Endodermal cell (in vitro differentiated cells): Measurements from ENCODE around the gene IFI16. TPM values are rescaled to one million over a fixed set of nuclear protein-coding genes. Genes with fewer than 3 reads are reported as not detected.

Experiments
- DNase-seq: peaks from one replicate; pipeline ENCODE4 v3.0.0-alpha.2; 2017
- H3K27ac ChIP-seq: 2 replicates; pipeline ENCODE4 v1.5.1; 2013; ENCODE audit warnings: mild to moderate bottlenecking, low read depth, low read length, moderate library complexity
- H3K27me3 ChIP-seq: 2 replicates; pipeline ENCODE4 v1.6.1; 2013; ENCODE audit warnings: mild to moderate bottlenecking, low read length, moderate library complexity; ENCODE audit not compliant: insufficient read depth, control insufficient read depth, poor library complexity, severe bottlenecking
- H3K36me3 ChIP-seq: 2 replicates; pipeline ENCODE4 v1.7.0; 2013; ENCODE audit warnings: mild to moderate bottlenecking, low read length, moderate library complexity; ENCODE audit not compliant: control insufficient read depth, insufficient read depth
- H3K4me1 ChIP-seq: one replicate; pipeline ENCODE4 v1.7.0; 2013; ENCODE audit warnings: low read length; ENCODE audit not compliant: control insufficient read depth, insufficient read depth
- H3K4me3 ChIP-seq: 2 replicates; pipeline ENCODE4 v1.5.1; 2013; ENCODE audit warnings: mild to moderate bottlenecking, low read length, moderate library complexity
- H3K9ac ChIP-seq: 2 replicates; pipeline ENCODE4 v1.6.1; 2013; ENCODE audit warnings: mild to moderate bottlenecking, low read length, moderate library complexity; ENCODE audit not compliant: poor library complexity, severe bottlenecking; ENCODE audit errors: extremely low read depth
- H3K9me3 ChIP-seq: 2 replicates; pipeline ENCODE4 v1.6.1; 2013; ENCODE audit warnings: mild to moderate bottlenecking, low read length, moderate library complexity; ENCODE audit not compliant: control insufficient read depth
- H3K27ac Mint-ChIP-seq: 2 replicates; pipeline ENCODE4 v1.8.0; 2020; ENCODE audit warnings: mixed read lengths
- H3K27me3 Mint-ChIP-seq: 2 replicates; pipeline ENCODE4 v1.8.0; 2021; ENCODE audit warnings: mild to moderate bottlenecking, mixed read lengths; ENCODE audit not compliant: insufficient read depth
- H3K36me3 Mint-ChIP-seq: 2 replicates; pipeline ENCODE4 v1.8.0; 2020; ENCODE audit warnings: low read depth, mixed read lengths
- H3K4me1 Mint-ChIP-seq: 2 replicates; pipeline ENCODE4 v1.8.0; 2020; ENCODE audit warnings: mixed read lengths
- H3K4me3 Mint-ChIP-seq: 2 replicates; pipeline ENCODE4 v1.8.0; 2020; ENCODE audit warnings: mild to moderate bottlenecking, moderate library complexity, mixed read lengths
- H3K9me3 Mint-ChIP-seq: 2 replicates; pipeline ENCODE4 v1.8.0; 2020; ENCODE audit warnings: mild to moderate bottlenecking, mixed read lengths
- WGBS, 2 experiments: methylation state at CpG; one replicate each; pipeline versions ENCODE4 v1.1.5 to v1.1.7; 2013; ENCODE audit warnings: missing lambda C conversion rate in 2 of 2, mixed read lengths in 1 of 2; ENCODE audit not compliant: insufficient coverage in 1 of 2, insufficient read length in 1 of 2; 5-methylcytosine and 5-hydroxymethylcytosine counted together
- total RNA-seq, 2 donors: library from RNA; stranded (reverse); fragmentation: NEBNext Ultra II Directional in 1 of 2; extraction: Animal tissue kit (Norgen Biotek cat#: 25700) in 1 of 2; gene quantifications; 2 replicates in 1 of 2; 3 replicates in 1 of 2; pipeline ENCODE4 v1.2.1, GENCODE V29; 2021
- TF ChIP-seq, protein P1 (sequence below): fragments of 200-600 bp; sonication (generic); conservative IDR thresholded peaks from 2 replicates; pipeline ENCODE4 v1.5.0; 2021; ENCODE audit warnings: antibody characterized with exemption, mild to moderate bottlenecking

The IFI16 gene
- total RNA-seq, 2 donors from 2014 or later: 10.4 to 11.9 TPM

GRCh38 chr1:158976219-158976618 is 33.5 kb upstream of the IFI16 start:
- H3K9me3 ChIP-seq: peaks cover 16% of the 10 kb centered on the region
- WGBS, 2 experiments: 0 to 39% methylated on average over 1 to 4 of the region's 4 CpGs
- Mint-ChIP-seq H3K36me3 (no peaks in the 10 kb centered on the region), H3K27me3 (no peaks in the 10 kb centered on the region), H3K27ac (no peak overlapping the region), H3K4me3 (no peak overlapping the region), H3K9me3 (peaks cover 15% of the 10 kb centered on the region), H3K4me1 (no peaks in the 10 kb centered on the region)
- no peaks in the 10 kb centered on the region for H3K27me3 ChIP-seq
- H3K4me3 ChIP-seq: no peak overlapping the region
- H3K4me1 ChIP-seq: no peaks in the 10 kb centered on the region
- DNase-seq: no peak
- no peak overlapping the region for H3K9ac ChIP-seq
- peak overlapping the region; percentile 44 for H3K27ac ChIP-seq
- TF ChIP-seq, protein P1, sequence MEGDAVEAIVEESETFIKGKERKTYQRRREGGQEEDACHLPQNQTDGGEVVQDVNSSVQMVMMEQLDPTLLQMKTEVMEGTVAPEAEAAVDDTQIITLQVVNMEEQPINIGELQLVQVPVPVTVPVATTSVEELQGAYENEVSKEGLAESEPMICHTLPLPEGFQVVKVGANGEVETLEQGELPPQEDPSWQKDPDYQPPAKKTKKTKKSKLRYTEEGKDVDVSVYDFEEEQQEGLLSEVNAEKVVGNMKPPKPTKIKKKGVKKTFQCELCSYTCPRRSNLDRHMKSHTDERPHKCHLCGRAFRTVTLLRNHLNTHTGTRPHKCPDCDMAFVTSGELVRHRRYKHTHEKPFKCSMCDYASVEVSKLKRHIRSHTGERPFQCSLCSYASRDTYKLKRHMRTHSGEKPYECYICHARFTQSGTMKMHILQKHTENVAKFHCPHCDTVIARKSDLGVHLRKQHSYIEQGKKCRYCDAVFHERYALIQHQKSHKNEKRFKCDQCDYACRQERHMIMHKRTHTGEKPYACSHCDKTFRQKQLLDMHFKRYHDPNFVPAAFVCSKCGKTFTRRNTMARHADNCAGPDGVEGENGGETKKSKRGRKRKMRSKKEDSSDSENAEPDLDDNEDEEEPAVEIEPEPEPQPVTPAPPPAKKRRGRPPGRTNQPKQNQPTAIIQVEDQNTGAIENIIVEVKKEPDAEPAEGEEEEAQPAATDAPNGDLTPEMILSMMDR: no peak
- no peaks in the 10 kb centered on the region for H3K36me3 ChIP-seq

- Mint-ChIP-seq H3K36me3 (no peaks in the 10 kb centered on the region), H3K4me3 (no peak overlapping the region)
- 48% methylated on average over 2 of the region's 2 CpGs; no CpG with 5 or more reads in 1 of the 2 experiments for WGBS, 2 experiments
Observed at GRCh38 chr1:158978730-158979129, 31.0 kb upstream of the IFI16 start.

DNA sequence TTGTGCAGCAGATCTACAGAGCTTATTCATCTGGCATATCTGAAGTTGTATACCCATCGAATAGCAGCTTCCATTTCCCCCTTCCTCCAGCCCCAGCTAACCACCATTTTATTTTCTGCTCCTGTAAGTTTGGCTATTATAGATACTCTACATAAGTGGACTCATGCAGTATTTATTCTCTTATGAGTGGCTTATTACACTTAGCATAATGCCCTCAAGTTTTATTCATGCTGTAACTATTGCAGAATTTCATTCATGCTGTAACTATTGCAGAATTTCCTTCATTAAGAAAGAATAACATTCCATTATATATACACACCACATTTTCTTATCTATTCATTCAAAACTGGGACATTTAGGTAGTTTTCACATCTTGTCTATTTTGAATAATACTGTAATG is 30.5 kb upstream of the IFI16 start:
- Mint-ChIP-seq H3K27me3 (no peaks in the 10 kb centered on the region), H3K27ac (no peak overlapping the region), H3K4me3 (no peak overlapping the region), H3K36me3 (no peaks in the 10 kb centered on the region), H3K9me3 (peaks cover 31% of the 10 kb centered on the region), H3K4me1 (no peaks in the 10 kb centered on the region)
- Histone ChIP-seq H3K4me1 (no peaks in the 10 kb centered on the region), H3K9ac (no peak overlapping the region), H3K27me3 (no peaks in the 10 kb centered on the region), H3K27ac (no peak overlapping the region), H3K9me3 (peaks cover 21% of the 10 kb centered on the region), H3K36me3 (no peaks in the 10 kb centered on the region), H3K4me3 (no peak overlapping the region)
- TF ChIP-seq, protein P1: no peak
- no peak for DNase-seq
- WGBS, 2 experiments: 95% methylated on average over 1 of the region's 1 CpG; no CpG with 5 or more reads in 1 of the 2 experiments

More at GRCh38 chr1:158978730-158979129, 31.0 kb upstream of the IFI16 start:
- peaks cover 30% of the 10 kb centered on the region for H3K9me3 Mint-ChIP-seq
- Histone ChIP-seq H3K4me1 (no peaks in the 10 kb centered on the region), H3K27ac (no peak overlapping the region), H3K36me3 (no peaks in the 10 kb centered on the region), H3K9ac (no peak overlapping the region), H3K27me3 (no peaks in the 10 kb centered on the region), H3K4me3 (no peak overlapping the region), H3K9me3 (peaks cover 21% of the 10 kb centered on the region)
- no peaks in the 10 kb centered on the region for H3K4me1 Mint-ChIP-seq
- H3K27me3 Mint-ChIP-seq: no peaks in the 10 kb centered on the region
- TF ChIP-seq, protein P1: no peak
- DNase-seq: no peak
- H3K27ac Mint-ChIP-seq: no peak overlapping the region
